Measurements from ENCODE around the gene CTRB2. TPM values are rescaled to one million over a fixed set of nuclear protein-coding genes. Genes with fewer than 3 reads are reported as not detected.

Gene CTRB2
- total RNA-seq, 1 experiment from 2014 or later: not detected

DNA sequence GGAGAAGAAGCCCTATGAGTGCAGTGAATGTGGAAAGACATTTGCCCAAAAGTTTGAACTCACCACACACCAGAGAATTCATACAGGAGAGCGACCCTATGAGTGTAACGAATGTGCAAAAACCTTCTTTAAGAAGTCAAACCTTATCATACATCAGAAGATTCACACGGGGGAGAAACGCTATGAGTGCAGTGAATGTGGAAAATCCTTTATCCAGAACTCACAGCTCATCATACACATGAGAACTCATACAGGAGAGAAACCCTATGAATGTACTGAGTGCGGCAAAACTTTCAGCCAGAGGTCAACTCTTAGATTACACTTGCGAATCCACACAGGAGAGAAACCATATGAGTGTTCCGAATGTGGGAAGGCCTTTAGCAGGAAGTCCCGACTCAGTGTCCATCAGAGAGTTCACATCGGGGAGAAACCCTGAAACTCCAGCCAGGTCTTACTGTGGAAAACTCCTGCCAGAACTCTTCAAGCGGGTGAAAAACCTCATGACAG lies 37.0 kb downstream of the CTRB2 start:
- no peak for DNase-seq
- Histone ChIP-seq H3K27me3 (no peaks in the 10 kb centered on the region), H3K4me3 (no peak overlapping the region), H3K36me3 (peaks cover 26% of the 10 kb centered on the region), H3K9me3 (peaks cover 8% of the 10 kb centered on the region)

DNA sequence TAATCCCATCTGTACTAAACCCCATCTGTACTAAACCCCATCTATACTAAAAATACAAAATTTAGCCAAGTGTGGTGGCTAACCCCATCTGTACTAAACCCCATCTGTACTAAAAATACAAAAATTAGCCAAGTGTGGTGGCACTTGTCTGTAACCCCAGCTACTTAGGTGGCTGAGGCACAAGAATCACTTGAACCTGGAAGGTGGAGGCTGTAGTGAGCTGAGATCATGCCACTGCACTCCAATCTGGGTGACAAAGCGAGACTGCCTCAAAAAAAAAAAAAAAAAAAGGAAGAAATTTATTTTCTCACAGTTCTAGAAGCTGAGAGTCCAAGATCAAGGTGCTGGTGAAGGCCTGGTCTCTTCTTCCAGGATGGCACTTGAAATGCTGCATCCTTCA lies 46.6 kb downstream of the CTRB2 start:
- H3K9me3 ChIP-seq: no peaks in the 10 kb centered on the region
- no peak overlapping the region for H3K4me3 ChIP-seq
- no peak for DNase-seq
- peaks cover 2% of the 10 kb centered on the region; the same call in 1 of the 2 replicates for H3K36me3 ChIP-seq
- H3K27me3 ChIP-seq: no peaks in the 10 kb centered on the region

Other genes with a start within 250 kb of the CTRB2 start
- 5.4 and 12.9 TPM in 2 replicates for gene WDR59, start 222.0 kb downstream of the CTRB2 start, total RNA-seq (2014; rRNA removed; shearing (Covaris generic); ENCODE audit: low replicate concordance)
- gene ZNRF1, start 208.1 kb downstream of the CTRB2 start, total RNA-seq (2014; rRNA removed; shearing (Covaris generic); ENCODE audit: low replicate concordance): 8.2 and 16.2 TPM in 2 replicates
- gene LDHD, start 90.4 kb downstream of the CTRB2 start, total RNA-seq (2014; rRNA removed; shearing (Covaris generic); ENCODE audit: low replicate concordance): not detected in 2 replicates
- gene ZFP1, start 58.6 kb downstream of the CTRB2 start, total RNA-seq (2014; rRNA removed; shearing (Covaris generic); ENCODE audit: low replicate concordance): 4.0 and 5.2 TPM in 2 replicates
- not detected in 2 replicates for gene CTRB1, start 11.8 kb upstream of the CTRB2 start, total RNA-seq (2014; rRNA removed; shearing (Covaris generic); ENCODE audit: low replicate concordance)
- gene BCAR1, start 44.5 kb upstream of the CTRB2 start, total RNA-seq (2014; rRNA removed; shearing (Covaris generic); ENCODE audit: low replicate concordance): 52.7 and 54.6 TPM in 2 replicates
- gene CFDP1, start 226.3 kb upstream of the CTRB2 start, total RNA-seq (2014; rRNA removed; shearing (Covaris generic); ENCODE audit: low replicate concordance): 21.2 and 23.2 TPM in 2 replicates